Stomach (tissue), 4 donors: Measurements from ENCODE around the gene MATN1.

Experiments used
- EP300 ChIP-seq: sonication (generic); formaldehyde crosslinking; IDR thresholded peaks from one replicate; pipeline ENCODE4 v1.6.1; 2017; ENCODE audit warnings: antibody characterized with exemption
- POLR2A ChIP-seq, 4 donors: fragments of 450-650 bp; IDR thresholded peaks; one replicate each; pipeline ENCODE4 v1.6.1; 2016; ENCODE audit warnings: antibody characterized with exemption in 4 of 4, control low read depth in 2 of 4, mild to moderate bottlenecking in 1 of 4, moderate library complexity in 1 of 4
- POLR2AphosphoS5 ChIP-seq, 3 donors: sonication (generic); formaldehyde crosslinking; IDR thresholded peaks; one replicate each; pipeline ENCODE4 v1.6.1; 2016; ENCODE audit warnings: antibody characterized with exemption in 3 of 3
- TF ChIP-seq, protein P1 (sequence below), 7 experiments: fragments of 450-650 bp in 4 of 7; fragments of 200-600 bp in 3 of 7; sonication (generic) in 3 of 7; IDR thresholded peaks; one replicate each; pipeline ENCODE4 v1.5.1; 2016 to 2019; ENCODE audit warnings: antibody characterized with exemption in 7 of 7, control low read depth in 2 of 7, mild to moderate bottlenecking in 1 of 7

DNA sequence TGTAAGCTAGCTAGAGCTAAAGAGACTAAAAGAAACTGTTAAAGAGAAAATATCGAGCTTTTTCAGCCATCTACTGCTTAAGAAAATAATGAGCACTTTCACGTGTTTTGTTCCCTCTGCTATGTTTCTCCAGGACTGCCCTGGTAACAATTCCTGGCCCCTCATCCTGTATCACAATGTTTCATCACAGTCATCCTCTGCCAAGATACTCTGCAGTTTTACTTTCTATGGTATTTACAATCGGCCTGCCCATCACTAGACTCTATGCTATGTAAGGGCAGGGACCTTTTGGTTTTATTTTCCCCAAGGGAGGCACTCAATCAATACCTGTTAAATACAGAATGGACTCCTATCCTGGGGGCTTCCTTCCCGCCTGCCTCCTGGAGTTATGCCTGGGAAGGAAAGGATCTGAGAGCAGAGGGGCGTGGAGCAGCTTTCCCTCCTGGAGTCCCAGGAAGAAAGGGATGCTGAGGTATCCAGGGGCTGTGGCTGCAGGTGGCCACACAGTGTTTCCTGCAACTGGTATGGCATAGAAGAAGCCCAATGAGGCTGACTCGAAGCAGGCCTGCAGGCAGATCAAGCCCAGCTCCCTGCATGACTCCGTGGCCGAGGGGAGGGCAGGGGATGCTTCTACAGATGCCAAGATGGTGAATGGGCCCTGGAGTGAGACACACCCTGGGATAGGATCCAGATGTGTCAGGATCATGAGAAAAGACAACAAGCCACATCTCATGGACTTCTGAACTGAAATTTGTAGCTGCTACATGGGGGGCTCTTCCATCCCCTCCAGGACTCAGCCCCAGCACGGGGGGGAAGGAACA is 52.9 kb downstream of the MATN1 start:
- TF ChIP-seq, protein P1, sequence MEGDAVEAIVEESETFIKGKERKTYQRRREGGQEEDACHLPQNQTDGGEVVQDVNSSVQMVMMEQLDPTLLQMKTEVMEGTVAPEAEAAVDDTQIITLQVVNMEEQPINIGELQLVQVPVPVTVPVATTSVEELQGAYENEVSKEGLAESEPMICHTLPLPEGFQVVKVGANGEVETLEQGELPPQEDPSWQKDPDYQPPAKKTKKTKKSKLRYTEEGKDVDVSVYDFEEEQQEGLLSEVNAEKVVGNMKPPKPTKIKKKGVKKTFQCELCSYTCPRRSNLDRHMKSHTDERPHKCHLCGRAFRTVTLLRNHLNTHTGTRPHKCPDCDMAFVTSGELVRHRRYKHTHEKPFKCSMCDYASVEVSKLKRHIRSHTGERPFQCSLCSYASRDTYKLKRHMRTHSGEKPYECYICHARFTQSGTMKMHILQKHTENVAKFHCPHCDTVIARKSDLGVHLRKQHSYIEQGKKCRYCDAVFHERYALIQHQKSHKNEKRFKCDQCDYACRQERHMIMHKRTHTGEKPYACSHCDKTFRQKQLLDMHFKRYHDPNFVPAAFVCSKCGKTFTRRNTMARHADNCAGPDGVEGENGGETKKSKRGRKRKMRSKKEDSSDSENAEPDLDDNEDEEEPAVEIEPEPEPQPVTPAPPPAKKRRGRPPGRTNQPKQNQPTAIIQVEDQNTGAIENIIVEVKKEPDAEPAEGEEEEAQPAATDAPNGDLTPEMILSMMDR (IDR thresholded peaks at IDR 0.05), result no peak
- no peak for TF ChIP-seq POLR2A (IDR thresholded peaks at IDR 0.05)
- no peak for TF ChIP-seq POLR2AphosphoS5 (IDR thresholded peaks at IDR 0.05)
- no peak for TF ChIP-seq EP300
